Renal cortical epithelial cell (primary cell): ENCODE data around the gene C16orf96. TPM values are rescaled to one million over a fixed set of nuclear protein-coding genes. Genes with fewer than 3 reads are reported as not detected.
A peak's percentile ranks its signal among the peaks of the same experiment; 100 is the strongest.
"Not testable (repeated sequence)": the region's sequence is repeated elsewhere in the genome, so short reads cannot be mapped to it uniquely, and the experiment has no call there.

ENCODE experiments used
- DNase-seq: peaks from one replicate; pipeline ENCODE4 v3.0.0-alpha.2; 2011; ENCODE audit warnings: low read depth
- total RNA-seq: library from RNA; depleted of rRNA; stranded (reverse); fragments of >200 nt; gene quantifications from 2 replicates; pipeline ENCODE4 v1.2.3, GENCODE V29; 2014

C16orf96 gene
- total RNA-seq, 1 donor from 2014 or later, result 0.10 TPM

DNA sequence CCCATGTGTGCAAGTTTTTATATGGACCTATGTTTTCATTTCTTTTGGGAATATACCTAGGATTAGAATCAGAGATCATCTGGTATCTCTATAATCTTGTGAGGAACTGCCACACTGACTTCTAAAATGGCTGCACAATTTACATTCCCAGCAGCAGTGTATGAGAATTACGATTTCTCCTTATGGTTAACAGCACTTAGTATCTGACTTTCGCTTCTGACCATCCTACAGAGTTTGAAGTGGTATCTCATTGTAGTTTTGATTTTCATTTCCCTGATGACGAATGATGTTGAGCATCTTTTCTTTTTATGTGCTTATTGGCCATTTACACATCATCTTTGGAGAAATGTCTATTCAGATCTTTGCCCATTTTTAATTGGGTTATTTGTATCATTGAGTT lies 10.0 kb downstream of the C16orf96 start:
- no peak for DNase-seq

DNA sequence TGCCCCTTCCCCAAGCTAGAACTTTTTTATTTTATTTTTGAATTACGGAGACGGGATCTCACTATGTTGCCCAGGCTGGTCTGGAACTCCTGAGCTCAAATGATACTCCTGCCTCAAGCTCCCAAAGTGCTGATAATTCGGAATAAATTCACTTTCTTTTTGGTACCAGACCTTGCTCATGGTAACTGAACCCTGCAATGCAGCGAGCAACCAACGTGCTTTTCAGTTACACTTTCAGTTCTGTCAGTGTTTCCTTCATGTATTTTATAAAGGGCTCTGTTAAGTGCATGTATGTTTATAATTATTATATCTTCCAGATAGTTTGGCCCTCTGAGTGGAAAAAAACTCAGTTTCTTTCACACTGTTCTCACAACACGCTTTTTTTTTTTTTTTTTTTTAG lies 13.9 kb downstream of the C16orf96 start:
- DNase-seq, result no peak

GRCh38 chr16:4570688-4571321 lies 14.7 kb downstream of the C16orf96 start:
- DNase-seq, result no peak

DNA sequence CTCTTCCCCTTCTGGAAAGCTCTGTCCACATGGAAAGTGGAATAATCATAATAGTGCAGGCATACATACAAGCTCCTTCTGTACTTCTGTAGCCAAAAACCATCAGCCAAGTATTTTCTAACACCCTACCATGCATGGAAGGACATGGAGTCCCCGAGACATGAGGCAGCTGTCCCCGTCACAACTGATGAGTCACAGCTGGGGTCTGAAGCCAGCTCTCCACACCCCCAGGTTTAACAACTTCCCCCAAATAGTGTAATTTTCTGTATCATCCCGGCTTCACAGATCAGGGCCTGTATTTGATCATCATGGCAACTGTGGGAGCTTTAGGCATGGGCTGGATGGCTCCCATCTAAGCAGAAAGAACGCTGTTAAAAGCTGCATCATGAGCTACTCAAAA lies 16.6 kb downstream of the C16orf96 start:
- DNase-seq, result no peak

DNA sequence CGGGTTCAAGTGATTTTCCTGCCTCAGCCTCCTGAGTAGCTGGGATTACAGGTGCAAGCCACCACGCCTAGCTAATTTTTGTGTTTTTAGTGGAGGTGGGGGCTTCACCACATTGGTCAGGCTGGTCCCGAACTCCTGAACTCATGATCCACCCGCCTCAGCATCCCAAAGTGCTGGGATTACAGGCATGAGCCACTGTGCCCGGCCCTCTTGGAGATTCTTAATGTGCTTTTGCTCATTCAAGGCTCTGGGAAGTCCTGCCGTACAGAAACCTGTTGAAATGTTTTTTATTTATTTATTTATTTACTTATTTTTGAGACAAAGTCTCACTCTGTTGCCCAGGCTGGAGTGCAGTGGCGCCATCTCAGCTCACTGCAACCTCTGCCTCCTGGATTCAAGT lies 17.8 kb downstream of the C16orf96 start:
- not testable (repeated sequence) for DNase-seq

- DNase-seq, result no peak
These were observed 19.0 kb downstream of the C16orf96 start for GRCh38 chr16:4574919-4575705.

GRCh38 chr16:4576008-4576407 lies 19.9 kb downstream of the C16orf96 start:
- no peak for DNase-seq

- no peak for DNase-seq
These were observed 22.9 kb downstream of the C16orf96 start for GRCh38 chr16:4578961-4579530.

DNA sequence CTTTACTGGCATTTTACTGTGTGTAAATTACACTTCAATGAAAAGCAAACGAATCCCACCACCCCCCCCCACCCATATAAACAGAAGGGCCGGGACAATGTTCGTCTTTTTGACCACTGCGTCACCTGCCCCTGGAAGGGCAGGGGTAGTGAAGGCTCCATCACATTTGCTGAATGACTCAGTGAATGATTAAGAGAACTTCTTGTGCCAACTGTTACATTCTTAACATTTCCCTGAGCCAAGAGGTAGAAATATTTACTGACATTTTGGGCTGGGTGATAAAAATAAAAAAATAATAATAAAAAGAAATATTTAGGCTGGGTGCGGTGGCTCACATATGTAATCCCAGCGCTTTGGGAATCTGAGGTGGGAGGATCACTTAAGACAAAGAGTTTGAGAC lies 24.1 kb downstream of the C16orf96 start:
- peak; percentile 85 for DNase-seq

- no peak for DNase-seq
These were observed 27.8 kb downstream of the C16orf96 start for GRCh38 chr16:4583906-4584305.

DNA sequence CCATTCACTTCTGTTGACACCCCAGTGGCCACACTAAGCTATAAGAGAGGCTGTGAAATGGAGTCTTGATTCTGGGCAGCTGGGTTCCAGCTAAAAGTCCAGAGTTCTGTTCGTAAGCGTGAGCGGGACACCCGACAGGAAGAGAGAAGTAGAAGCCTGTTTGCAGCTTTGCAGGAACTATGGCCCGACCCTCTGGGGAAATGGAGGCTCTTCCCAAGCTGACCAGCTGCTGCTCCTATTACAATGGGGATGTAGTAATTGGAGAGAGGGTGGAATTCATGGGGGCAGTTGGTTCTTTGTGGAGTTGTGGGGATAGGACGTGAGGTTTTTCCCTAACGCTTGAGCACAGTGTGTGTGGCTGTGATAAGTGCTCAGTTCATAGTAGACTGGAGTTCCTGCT lies 30.2 kb downstream of the C16orf96 start:
- DNase-seq, result no peak

- no peak for DNase-seq
These were observed 32.2 kb downstream of the C16orf96 start for GRCh38 chr16:4588386-4588785.

- DNase-seq, result no peak
These were observed 32.8 kb downstream of the C16orf96 start for GRCh38 chr16:4588961-4589360.

DNA sequence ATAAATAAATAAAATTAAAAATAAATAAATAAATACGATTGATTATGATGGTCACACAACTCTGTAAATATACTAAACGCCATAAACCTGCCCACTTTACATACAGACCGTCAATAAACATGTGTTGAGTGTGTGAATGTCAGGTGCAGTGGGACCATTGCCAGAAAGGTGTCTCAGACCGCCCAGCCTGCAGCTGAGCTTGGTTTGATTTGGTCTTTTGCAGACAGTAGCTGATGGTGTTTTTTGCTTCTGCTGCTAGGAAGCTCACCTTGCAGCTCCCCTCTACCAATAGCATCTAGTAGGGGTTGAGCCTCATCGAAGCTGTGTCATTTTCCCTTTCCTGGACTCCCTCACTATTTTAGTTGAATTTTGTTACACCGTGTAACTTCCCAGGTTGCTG lies 35.1 kb downstream of the C16orf96 start:
- no peak for DNase-seq

- DNase-seq, result peak; percentile 27
These were observed 35.7 kb downstream of the C16orf96 start for GRCh38 chr16:4591706-4592470.

- no peak for DNase-seq
These were observed 36.9 kb downstream of the C16orf96 start for GRCh38 chr16:4593086-4593485.

- no peak for DNase-seq
These were observed 38.6 kb downstream of the C16orf96 start for GRCh38 chr16:4594433-4595410.

- DNase-seq, result peak; percentile 91
These were observed 41.0 kb downstream of the C16orf96 start for GRCh38 chr16:4597174-4597573.

DNA sequence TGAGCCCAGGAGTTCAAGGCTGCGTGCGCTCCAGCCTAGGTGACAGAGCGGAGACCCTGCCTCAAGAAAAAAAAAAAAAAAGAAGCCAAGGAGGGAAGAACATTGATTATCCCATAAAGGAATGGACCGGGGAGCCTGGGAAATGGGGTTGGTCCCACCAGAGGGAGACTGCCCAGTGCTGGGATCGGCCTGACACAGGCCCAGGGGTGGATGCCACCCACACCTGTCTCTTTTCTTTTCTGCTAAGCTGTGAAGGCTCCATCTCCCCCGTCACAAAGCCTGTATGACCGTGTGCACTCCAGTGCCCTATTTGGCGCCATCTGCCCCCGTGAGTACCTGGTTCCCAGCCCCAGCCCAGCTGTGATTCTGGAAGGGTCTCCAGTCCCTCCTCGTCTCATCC lies 42.9 kb downstream of the C16orf96 start:
- DNase-seq, result no peak

GRCh38 chr16:4599545-4599944 lies 43.4 kb downstream of the C16orf96 start:
- DNase-seq, result no peak
